Hepatocyte (in vitro differentiated cells): ENCODE measurements around the gene CXCL12.

Experiments used
- EZH2 ChIP-seq: fragments of 200-600 bp; sonication (generic); IDR thresholded peaks from 2 replicates; pipeline ENCODE4 v1.6.1; 2016; ENCODE audit warnings: antibody characterized with exemption, mild to moderate bottlenecking, borderline replicate concordance
- TF ChIP-seq, protein P1 (sequence below): fragments of 200-600 bp; sonication (generic); IDR thresholded peaks from 2 replicates; pipeline ENCODE4 v1.5.1; 2016; ENCODE audit warnings: antibody characterized with exemption, mild to moderate bottlenecking; ENCODE audit not compliant: poor library complexity

DNA sequence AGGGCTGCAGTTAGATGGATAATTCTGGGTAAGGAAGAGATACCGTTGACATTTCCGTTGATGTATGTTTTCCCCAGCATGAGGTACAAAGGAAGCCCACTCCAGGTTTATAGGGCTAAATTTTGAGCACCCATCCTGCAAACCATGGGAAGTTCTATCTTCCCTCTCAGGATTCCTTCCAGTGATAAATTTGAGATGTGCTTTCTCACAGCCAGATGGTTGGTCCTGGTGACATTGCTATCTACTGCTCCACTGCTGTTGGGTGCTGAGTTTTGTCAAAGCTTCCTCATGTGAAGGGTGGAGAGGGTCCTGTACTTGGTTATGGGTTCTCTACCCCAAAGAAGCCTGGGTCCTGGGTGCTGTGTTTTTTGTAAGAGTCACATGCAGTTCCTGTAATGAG, 57.4 kb downstream of the CXCL12 start:
- TF ChIP-seq, protein P1, sequence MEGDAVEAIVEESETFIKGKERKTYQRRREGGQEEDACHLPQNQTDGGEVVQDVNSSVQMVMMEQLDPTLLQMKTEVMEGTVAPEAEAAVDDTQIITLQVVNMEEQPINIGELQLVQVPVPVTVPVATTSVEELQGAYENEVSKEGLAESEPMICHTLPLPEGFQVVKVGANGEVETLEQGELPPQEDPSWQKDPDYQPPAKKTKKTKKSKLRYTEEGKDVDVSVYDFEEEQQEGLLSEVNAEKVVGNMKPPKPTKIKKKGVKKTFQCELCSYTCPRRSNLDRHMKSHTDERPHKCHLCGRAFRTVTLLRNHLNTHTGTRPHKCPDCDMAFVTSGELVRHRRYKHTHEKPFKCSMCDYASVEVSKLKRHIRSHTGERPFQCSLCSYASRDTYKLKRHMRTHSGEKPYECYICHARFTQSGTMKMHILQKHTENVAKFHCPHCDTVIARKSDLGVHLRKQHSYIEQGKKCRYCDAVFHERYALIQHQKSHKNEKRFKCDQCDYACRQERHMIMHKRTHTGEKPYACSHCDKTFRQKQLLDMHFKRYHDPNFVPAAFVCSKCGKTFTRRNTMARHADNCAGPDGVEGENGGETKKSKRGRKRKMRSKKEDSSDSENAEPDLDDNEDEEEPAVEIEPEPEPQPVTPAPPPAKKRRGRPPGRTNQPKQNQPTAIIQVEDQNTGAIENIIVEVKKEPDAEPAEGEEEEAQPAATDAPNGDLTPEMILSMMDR = no peak
- TF ChIP-seq EZH2 = no peak
